ENCODE results near the gene GIPC1. TPM values are rescaled to one million over a fixed set of nuclear protein-coding genes. Genes with fewer than 3 reads are reported as not detected.
"Not testable (repeated sequence)": the region's sequence is repeated elsewhere in the genome, so short reads cannot be mapped to it uniquely, and the experiment has no call there.

Gene GIPC1
- total RNA-seq = 45.5 TPM
- long read RNA-seq, transcript GIPC1-213 (7 exons, 1,068 nt) = minor isoform, 7 of 164 reads
- long read RNA-seq, transcript GIPC1-205 (8 exons, 1,386 nt) = minor isoform, 51 of 164 reads
- long read RNA-seq, transcript GIPC1-203 (9 exons, 1,926 nt) = major isoform, 82 of 164 reads
- long read RNA-seq, partial matches to known transcripts = 8 of 164 reads
- long read RNA-seq, other reads (novel, unspliced or antisense) = 14 of 164 reads

- H3K36me3 ChIP-seq = peaks cover 11% of the 10 kb centered on the region
- peak within 1 kb of the TSS; percentile 83 for H3K27ac ChIP-seq (replicated peaks)
- DNase-seq = peak; percentile 96
- intact Hi-C loops (cut with micrococcal nuclease) = no loop called here
- no peaks in the 10 kb centered on the region for H3K9me3 ChIP-seq (replicated peaks)
- peaks cover 30% of the 10 kb centered on the region for H3K4me1 ChIP-seq
- peak within 1 kb of the TSS; percentile 96 for H3K4me3 ChIP-seq
- TF ChIP-seq CTCF (IDR thresholded peaks at IDR 0.05; ENCODE audit: borderline replicate concordance) = no peak
- H3K27me3 ChIP-seq (ENCODE audit: low read depth) = no peaks in the 10 kb centered on the region
Observed at GRCh38 chr19:14496029-14496833, at the start of gene GIPC1. Gene GIPC1, minus strand, starts transcription at chr19:14496127. Its CDS starts 13,151 bp downstream, at chr19:14482976.

GRCh38 chr19:14545716-14546082 lies 49.8 kb upstream of the GIPC1 start:
- H3K4me1 ChIP-seq = peaks cover 47% of the 10 kb centered on the region
- no peak overlapping the region for H3K4me3 ChIP-seq
- no peaks in the 10 kb centered on the region for H3K27me3 ChIP-seq (ENCODE audit: low read depth)
- H3K27ac ChIP-seq (replicated peaks) = peak overlapping the region; percentile 60
- no peak for TF ChIP-seq CTCF (IDR thresholded peaks at IDR 0.05; ENCODE audit: borderline replicate concordance)
- no peaks in the 10 kb centered on the region for H3K9me3 ChIP-seq (replicated peaks)
- DNase-seq = no peak
- H3K36me3 ChIP-seq = peaks cover 19% of the 10 kb centered on the region
- intact Hi-C loops (cut with micrococcal nuclease) = no loop called here

GRCh38 chr19:14544977-14545715 lies 49.2 kb upstream of the GIPC1 start:
- Histone ChIP-seq H3K36me3 (peaks cover 17% of the 10 kb centered on the region), H3K27me3 (ENCODE audit: low read depth) (no peaks in the 10 kb centered on the region), H3K4me1 (peaks cover 41% of the 10 kb centered on the region), H3K27ac (replicated peaks) (peak overlapping the region; percentile 60), H3K4me3 (no peak overlapping the region), H3K9me3 (replicated peaks) (no peaks in the 10 kb centered on the region)
- intact Hi-C loops (cut with micrococcal nuclease) = no loop called here
- TF ChIP-seq CTCF (IDR thresholded peaks at IDR 0.05; ENCODE audit: borderline replicate concordance) = no peak
- DNase-seq = peak; percentile 79

- Histone ChIP-seq H3K36me3 (peaks cover 6% of the 10 kb centered on the region), H3K4me3 (no peak overlapping the region), H3K4me1 (peaks cover 36% of the 10 kb centered on the region), H3K27ac (replicated peaks) (no peak overlapping the region), H3K9me3 (replicated peaks) (no peaks in the 10 kb centered on the region), H3K27me3 (ENCODE audit: low read depth) (no peaks in the 10 kb centered on the region)
- intact Hi-C loops (cut with micrococcal nuclease) = no loop called here
- DNase-seq = no peak
- TF ChIP-seq CTCF (IDR thresholded peaks at IDR 0.05; ENCODE audit: borderline replicate concordance) = no peak
Observed at GRCh38 chr19:14544047-14544446, 48.1 kb upstream of the GIPC1 start.

- intact Hi-C loops (cut with micrococcal nuclease) = no loop called here
- Histone ChIP-seq H3K27me3 (ENCODE audit: low read depth) (no peaks in the 10 kb centered on the region), H3K4me1 (peaks cover 39% of the 10 kb centered on the region), H3K4me3 (no peak overlapping the region), H3K9me3 (replicated peaks) (no peaks in the 10 kb centered on the region), H3K27ac (replicated peaks) (peak overlapping the region; percentile 70), H3K36me3 (no peaks in the 10 kb centered on the region)
- TF ChIP-seq CTCF (IDR thresholded peaks at IDR 0.05; ENCODE audit: borderline replicate concordance) = no peak
- no peak for DNase-seq
Observed at GRCh38 chr19:14542711-14543328, 46.9 kb upstream of the GIPC1 start.

- intact Hi-C loops (cut with micrococcal nuclease); H3K27me3 ChIP-seq (ENCODE audit: low read depth); H3K27ac ChIP-seq (replicated peaks); DNase-seq; H3K36me3 ChIP-seq; H3K4me3 ChIP-seq; H3K9me3 ChIP-seq (replicated peaks): not testable (repeated sequence)
- H3K4me1 ChIP-seq = peaks cover 47% of the 10 kb centered on the region
Observed at GRCh38 chr19:14541979-14542378, 46.1 kb upstream of the GIPC1 start.

Measured in left ventricle myocardium inferior (tissue), 1 donor.